NCI-H2227 treated with DMSO at 0.1 percent for 48 hours (cell line): ENCODE measurements around the gene CCND1.
A peak's percentile ranks its signal among the peaks of the same experiment; 100 is the strongest.
"Not testable (repeated sequence)": the region's sequence is repeated elsewhere in the genome, so short reads cannot be mapped to it uniquely, and the experiment has no call there.

ENCODE experiments used
- DNase-seq: peaks from one replicate; lab custom pipeline; 2025; lab: John Stamatoyannopoulos, UW

The CCND1 gene

GRCh38 chr11:69689484-69690319 lies 48.7 kb downstream of the CCND1 start:
- no peak for DNase-seq

DNA sequence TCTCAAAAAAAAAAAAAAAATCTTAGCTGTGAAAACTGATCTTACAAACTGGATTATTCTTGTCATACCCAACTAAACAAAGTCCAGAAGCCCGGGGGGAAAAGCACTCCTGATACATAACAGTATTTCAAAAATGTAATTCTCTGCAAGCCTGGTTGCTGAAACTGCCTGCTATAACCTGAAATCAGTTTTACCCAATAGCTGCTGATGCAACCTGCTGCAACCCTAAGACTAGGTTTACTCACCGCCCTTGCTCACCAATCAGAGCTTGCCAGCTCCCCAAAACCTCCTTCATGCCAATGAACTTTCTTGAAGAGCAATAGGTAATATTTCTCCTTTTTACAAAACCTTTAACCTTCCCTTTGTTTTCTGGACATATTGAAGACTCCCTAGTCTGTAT lies 50.5 kb downstream of the CCND1 start:
- no peak for DNase-seq

- DNase-seq, result no peak
Observed at GRCh38 chr11:69692422-69692821, 51.5 kb downstream of the CCND1 start.

GRCh38 chr11:69694781-69695180 lies 53.8 kb downstream of the CCND1 start:
- DNase-seq, result no peak

GRCh38 chr11:69695581-69695980 lies 54.6 kb downstream of the CCND1 start:
- no peak for DNase-seq

DNA sequence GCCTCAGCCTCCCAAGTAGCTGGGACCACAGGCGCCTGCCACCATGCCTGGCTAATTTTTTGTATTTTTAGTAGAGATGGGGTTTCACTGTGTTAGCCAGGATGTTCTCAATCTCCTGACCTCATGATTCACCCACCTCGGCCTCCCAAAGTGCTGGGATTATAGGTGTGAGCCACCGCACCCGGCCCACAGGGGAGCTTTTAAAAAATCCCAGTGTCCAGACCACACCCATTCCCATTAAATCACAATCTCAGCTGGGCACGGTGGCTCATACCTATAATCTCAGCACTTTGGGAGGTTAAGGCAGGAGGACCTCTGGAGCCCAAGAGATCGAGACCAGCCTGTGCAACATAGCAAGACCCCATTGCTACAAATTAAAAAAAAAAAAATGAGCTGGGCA lies 55.0 kb downstream of the CCND1 start:
- DNase-seq, result not testable (repeated sequence)

GRCh38 chr11:69696749-69697468 lies 56.0 kb downstream of the CCND1 start:
- DNase-seq, result no peak

DNA sequence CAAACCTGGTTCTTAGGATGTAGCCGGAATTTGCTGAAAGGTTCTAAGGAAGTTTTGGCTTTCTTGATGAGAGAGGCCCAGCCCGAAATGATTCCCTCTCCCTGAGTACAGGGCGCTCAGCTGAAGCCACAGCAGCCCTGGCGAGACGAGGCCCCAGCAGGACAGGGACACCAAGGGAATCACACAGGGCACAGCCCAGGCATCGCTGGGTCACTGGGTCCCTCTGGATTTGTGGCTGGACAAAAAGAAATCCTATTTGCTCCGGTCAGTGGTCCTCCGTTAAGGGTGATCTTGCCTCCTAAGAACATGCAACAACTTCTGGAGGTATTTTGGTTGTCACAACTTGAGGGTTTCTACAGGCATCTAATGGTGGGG lies 56.5 kb downstream of the CCND1 start:
- no peak for DNase-seq

DNA sequence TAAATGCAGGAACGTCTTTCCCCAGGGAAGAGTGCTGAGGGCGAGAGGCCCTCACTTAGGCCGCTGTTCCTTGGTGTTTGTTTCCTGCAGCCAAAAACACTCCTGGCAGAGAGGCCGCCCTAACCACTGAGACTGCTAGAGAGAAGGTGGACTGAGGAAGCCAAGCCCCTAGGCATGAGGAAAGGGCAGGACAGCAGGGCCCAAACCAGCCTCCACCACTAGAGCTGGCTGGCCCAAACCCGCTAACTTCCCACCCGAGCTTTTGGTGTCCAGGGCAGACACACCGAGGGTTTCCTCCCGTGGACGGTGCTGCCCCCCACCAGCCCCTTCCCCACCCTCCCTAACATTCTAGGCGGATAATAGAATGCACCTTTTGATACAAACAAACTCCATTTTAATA lies 56.9 kb downstream of the CCND1 start:
- no peak for DNase-seq

GRCh38 chr11:69698362-69698761 lies 57.4 kb downstream of the CCND1 start:
- no peak for DNase-seq

DNA sequence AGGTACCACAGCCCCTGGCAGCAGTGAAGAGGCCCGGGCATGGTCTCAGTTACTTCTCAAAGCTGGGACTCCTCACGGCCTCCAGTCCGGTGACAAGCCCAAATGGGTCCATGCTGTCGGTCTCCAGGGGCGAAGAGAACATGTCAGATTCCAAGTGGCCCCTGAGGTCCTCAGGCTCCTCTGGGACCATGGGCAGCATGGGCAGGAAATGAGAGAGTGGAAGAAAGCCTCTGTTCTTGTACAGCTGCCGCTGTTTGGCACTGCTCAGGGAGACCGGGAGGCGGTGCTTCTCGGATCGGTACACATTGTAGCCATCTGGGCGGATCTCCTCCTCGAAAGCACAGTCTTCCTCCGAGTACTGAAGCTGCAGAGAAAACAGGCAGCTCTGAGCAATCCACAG lies 58.3 kb downstream of the CCND1 start:
- no peak for DNase-seq

DNA sequence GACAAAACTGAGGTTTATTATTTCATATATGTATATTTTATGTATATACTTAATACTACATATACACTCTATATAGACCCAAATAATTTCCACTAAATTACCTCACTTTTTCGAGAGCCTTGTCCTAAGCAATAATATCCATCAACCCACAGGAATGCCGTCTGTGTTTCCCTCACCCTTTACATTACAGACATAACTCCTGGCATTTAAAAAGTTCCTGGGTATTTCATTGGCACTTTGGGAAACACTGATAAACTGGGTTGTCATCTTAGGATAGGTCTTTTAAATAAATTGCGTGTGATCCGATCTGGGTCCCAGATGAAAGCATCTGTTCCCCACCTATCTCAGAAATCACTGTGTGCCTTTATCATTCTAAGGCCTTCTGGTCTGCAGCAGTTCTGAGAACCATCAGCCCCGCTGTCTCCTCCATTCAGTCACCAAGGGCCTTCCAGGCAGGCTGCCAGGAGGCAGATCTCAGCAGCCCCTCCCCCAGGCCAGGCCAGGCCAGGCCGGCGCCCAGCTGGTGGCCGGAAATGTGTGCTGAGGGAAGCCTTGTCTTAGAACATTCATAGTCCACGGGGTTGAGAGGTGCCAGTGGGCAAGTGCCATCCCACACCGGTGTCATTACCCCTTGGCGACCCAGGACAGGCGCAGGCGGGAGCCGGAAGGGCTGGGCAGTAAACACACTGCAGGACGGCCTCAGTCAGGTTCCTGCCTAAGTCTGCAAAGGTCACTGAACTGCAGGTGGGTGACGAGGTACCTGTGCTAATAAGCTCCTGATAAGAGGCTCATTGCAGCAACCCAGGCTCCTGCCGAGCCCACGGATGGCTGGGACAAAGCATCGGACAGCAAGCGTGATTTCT lies 59.6 kb downstream of the CCND1 start:
- DNase-seq, result peak; percentile 58

DNA sequence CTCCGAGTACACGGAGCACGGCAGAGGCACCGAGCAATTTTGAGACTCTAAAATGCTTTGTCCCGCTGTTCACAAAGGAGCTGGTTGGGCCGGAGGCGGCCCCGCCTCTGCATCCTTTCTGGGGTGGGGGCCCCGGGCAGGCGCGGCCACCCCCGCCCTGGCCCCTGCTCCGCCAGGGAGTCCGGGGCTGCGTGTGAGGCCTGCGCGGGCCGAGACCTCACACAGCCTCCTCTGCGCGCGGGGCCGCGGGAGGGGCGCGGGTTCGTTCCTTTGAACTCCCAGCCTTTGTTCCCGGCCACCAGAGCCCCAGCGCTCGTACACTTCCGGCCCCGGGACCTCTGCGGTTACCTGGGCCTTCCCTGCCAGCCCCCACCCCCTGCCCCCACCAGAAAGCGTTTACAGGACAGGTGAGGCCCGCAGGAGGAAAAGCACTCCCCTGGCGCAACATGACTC lies 61.3 kb downstream of the CCND1 start:
- DNase-seq, result no peak

- DNase-seq, result no peak
Observed at GRCh38 chr11:69702769-69703452, 62.0 kb downstream of the CCND1 start.

GRCh38 chr11:69703453-69703767 lies 62.5 kb downstream of the CCND1 start:
- DNase-seq, result no peak
